ENCODE data around the gene VENTX. TPM values are rescaled to one million over a fixed set of nuclear protein-coding genes. Genes with fewer than 3 reads are reported as not detected.

Gene VENTX
- total RNA-seq, 4 donors from 2014 or later: 0.17 to 2.3 (median 0.21) TPM; not detected in 1

DNA sequence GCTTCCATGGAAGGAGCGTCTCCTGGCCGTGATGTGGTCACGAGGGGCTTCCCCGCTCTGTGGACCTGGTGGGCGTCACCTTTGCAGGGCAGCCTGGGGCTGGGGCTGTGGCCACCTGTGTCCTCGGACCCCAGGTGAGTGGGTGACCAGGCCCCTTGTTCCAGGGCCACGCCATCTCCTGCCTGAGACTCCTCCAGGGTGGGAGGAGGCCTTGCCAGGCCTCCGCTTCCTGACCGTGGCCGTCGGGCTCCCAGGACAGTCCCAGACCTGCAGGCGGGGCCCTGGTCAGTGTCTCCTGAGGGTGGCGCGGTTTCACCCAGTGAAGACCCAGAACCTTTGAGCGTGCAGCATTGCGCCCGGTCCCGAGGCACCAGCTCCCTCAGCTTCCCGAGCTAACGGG, 28.0 kb upstream of the VENTX start:
- DNase-seq (ENCODE audit: low spot score in 2 of 2): no peak
- Histone ChIP-seq H3K36me3 (no peaks in the 10 kb centered on the region), H3K27ac (no peak overlapping the region), H3K4me1 (peaks cover 6% of the 10 kb centered on the region), H3K27me3 (peaks cover 36% of the 10 kb centered on the region), H3K9me3 (no peaks in the 10 kb centered on the region), H3K4me3 (no peak overlapping the region)
- WGBS: 82% methylated on average over 6 of the region's 20 CpGs
- TF ChIP-seq POLR2AphosphoS5 (IDR thresholded peaks at IDR 0.05) (no peak), EP300 (IDR thresholded peaks at IDR 0.05) (no peak), POLR2A (IDR thresholded peaks at IDR 0.05) (no peak), CTCF (IDR thresholded peaks at IDR 0.05) (no peak)

DNA sequence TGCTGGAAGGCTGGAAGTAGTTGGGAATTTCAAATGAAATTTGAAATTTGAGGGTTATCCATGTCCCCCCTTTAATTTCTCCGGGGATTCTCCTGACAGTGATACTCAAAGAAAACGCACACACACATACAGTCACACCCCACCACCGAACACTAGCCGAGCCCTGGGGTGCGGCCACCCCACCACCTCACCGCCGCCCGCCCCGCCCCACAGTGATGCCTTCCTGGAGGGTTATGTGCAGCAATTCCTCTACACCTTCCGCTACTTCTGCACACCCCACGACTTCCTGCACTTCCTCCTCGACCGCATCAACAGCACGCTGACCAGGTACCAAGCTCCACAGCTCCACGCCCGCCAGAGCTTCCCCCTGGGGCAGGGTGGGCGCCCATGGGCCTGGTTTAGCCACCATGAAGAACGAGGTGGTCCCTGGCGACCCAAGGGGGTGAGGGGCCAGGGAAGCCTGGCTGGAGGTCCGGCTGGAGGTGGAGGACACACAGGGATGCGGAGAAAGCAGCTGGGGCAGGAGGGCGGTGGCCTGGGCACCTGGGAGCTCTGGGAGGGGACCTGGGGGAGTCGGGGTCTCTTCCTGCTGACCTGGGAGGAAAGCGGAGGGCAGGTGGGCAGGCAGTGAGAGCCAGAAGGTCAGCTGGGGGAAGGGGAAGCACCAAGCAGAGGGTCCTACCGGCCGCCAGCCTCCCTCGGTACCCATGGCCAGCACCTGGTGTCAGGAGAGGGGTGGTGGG, 27.1 kb upstream of the VENTX start:
- no peak overlapping the region for H3K27ac ChIP-seq
- peaks cover 6% of the 10 kb centered on the region for H3K4me1 ChIP-seq
- peaks cover 38% of the 10 kb centered on the region for H3K27me3 ChIP-seq
- no peak for DNase-seq (ENCODE audit: low spot score in 2 of 2)
- 54% methylated on average over 21 of the region's 27 CpGs for WGBS
- no peak overlapping the region for H3K4me3 ChIP-seq
- H3K36me3 ChIP-seq: no peaks in the 10 kb centered on the region
- no peaks in the 10 kb centered on the region for H3K9me3 ChIP-seq
- TF ChIP-seq EP300 (IDR thresholded peaks at IDR 0.05) (no peak), POLR2A (IDR thresholded peaks at IDR 0.05) (no peak), CTCF (IDR thresholded peaks at IDR 0.05) (no peak), POLR2AphosphoS5 (IDR thresholded peaks at IDR 0.05) (no peak)

GRCh38 chr10:133211141-133211830, 26.4 kb upstream of the VENTX start:
- Histone ChIP-seq H3K36me3 (no peaks in the 10 kb centered on the region), H3K27me3 (peaks cover 37% of the 10 kb centered on the region), H3K4me1 (peaks cover 6% of the 10 kb centered on the region), H3K4me3 (no peak overlapping the region), H3K27ac (no peak overlapping the region), H3K9me3 (no peaks in the 10 kb centered on the region)
- TF ChIP-seq EP300 (IDR thresholded peaks at IDR 0.05): no peak
- 78% methylated on average over 13 of the region's 25 CpGs for WGBS
- no peak for DNase-seq (ENCODE audit: low spot score in 2 of 2)

GRCh38 chr10:133211959-133212852, 25.4 kb upstream of the VENTX start:
- H3K36me3 ChIP-seq: no peaks in the 10 kb centered on the region
- H3K4me1 ChIP-seq: peaks cover 4% of the 10 kb centered on the region
- H3K27me3 ChIP-seq: peaks cover 32% of the 10 kb centered on the region
- no peaks in the 10 kb centered on the region for H3K9me3 ChIP-seq
- H3K4me3 ChIP-seq: no peak overlapping the region
- TF ChIP-seq CTCF (IDR thresholded peaks at IDR 0.05): no peak
- TF ChIP-seq POLR2AphosphoS5 (IDR thresholded peaks at IDR 0.05): no peak
- no peak overlapping the region for H3K27ac ChIP-seq
- 86% methylated on average over 30 of the region's 34 CpGs for WGBS
- no peak for DNase-seq (ENCODE audit: low spot score in 2 of 2)

GRCh38 chr10:133212853-133213494, 24.7 kb upstream of the VENTX start:
- no peak overlapping the region for H3K4me3 ChIP-seq
- 84% methylated on average over 9 of the region's 20 CpGs for WGBS
- H3K27ac ChIP-seq: no peak overlapping the region
- no peak for DNase-seq (ENCODE audit: low spot score in 2 of 2)
- no peak for TF ChIP-seq CTCF (IDR thresholded peaks at IDR 0.05)
- TF ChIP-seq POLR2A (IDR thresholded peaks at IDR 0.05): no peak
- TF ChIP-seq POLR2AphosphoS5 (IDR thresholded peaks at IDR 0.05): no peak
- no peak for TF ChIP-seq EP300 (IDR thresholded peaks at IDR 0.05)
- H3K27me3 ChIP-seq: peaks cover 27% of the 10 kb centered on the region
- H3K36me3 ChIP-seq: no peaks in the 10 kb centered on the region
- H3K9me3 ChIP-seq: no peaks in the 10 kb centered on the region
- no peaks in the 10 kb centered on the region for H3K4me1 ChIP-seq

Data from suprapubic skin (tissue), 4 donors.